Left kidney (tissue), 2 donors: ENCODE data around the gene EDN2. TPM values are rescaled to one million over a fixed set of nuclear protein-coding genes. Genes with fewer than 3 reads are reported as not detected.

Source experiments
- DNase-seq: peaks from one replicate; pipeline ENCODE4 v3.0.0-alpha.2; 2013
- polyA plus RNA-seq: library from polyadenylated mRNA; unstranded; fragments of 120-200 nt; gene quantifications from one replicate; pipeline ENCODE4 v1.2.1, GENCODE V29; 2013; ENCODE audit not compliant: insufficient read length

The EDN2 gene
- polyA plus RNA-seq, 1 donor: 2.1 TPM

DNA sequence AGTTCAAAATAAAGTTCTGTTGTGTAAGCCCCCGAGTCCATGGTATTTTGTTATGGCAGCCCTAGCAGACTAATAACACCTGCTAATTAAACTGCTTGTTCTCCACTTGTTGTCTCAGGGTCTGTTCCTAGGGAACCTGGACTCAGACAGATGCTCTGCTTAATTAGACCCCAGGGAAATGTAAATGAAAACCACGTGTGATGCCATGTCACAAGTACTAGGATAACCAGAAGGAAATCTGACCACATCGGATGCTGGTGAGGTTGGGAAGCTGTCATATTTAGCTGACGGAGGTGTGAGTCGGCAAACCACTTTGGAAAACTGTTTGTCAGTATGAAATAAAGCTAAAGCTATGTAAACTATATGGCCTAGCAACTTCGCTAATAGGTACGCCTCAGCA is 19.6 kb downstream of the EDN2 start:
- no peak for DNase-seq

DNA sequence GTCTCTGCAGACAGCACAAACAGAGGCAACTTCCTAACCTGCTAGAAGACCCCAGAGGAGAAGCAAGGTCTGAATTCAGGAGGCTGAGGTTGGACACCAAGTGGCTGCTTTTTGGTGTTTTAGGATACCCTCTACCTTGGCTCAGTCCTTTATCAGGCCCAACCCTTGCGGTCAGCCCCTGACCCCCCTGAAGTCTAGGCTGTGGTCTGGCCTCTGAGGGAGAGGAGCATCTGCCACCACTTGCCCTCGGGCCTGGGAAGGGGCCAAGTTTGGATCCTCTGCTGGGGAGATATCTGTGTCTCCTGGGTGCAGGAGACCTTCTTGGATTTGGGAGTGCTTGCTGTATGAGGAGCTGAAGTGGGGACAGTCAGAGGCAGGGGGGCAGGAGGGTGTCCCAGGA is 21.0 kb downstream of the EDN2 start:
- no peak for DNase-seq

DNA sequence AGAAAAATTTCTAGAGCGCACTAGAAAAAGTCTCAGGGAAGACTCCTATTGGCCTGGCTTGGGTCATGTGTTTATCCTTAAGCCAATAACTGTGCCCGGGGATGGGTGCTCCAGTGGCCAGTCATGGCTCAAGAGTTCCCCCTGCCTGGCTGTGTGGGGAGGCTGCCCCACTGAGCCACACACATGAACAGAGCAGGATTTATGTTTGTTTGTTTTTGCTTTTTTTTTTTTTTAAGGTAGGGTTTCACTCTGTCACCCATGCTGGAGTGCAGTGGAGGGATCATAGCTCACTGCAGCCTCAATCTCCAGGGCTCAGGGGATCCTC is 21.8 kb downstream of the EDN2 start:
- no peak for DNase-seq

DNA sequence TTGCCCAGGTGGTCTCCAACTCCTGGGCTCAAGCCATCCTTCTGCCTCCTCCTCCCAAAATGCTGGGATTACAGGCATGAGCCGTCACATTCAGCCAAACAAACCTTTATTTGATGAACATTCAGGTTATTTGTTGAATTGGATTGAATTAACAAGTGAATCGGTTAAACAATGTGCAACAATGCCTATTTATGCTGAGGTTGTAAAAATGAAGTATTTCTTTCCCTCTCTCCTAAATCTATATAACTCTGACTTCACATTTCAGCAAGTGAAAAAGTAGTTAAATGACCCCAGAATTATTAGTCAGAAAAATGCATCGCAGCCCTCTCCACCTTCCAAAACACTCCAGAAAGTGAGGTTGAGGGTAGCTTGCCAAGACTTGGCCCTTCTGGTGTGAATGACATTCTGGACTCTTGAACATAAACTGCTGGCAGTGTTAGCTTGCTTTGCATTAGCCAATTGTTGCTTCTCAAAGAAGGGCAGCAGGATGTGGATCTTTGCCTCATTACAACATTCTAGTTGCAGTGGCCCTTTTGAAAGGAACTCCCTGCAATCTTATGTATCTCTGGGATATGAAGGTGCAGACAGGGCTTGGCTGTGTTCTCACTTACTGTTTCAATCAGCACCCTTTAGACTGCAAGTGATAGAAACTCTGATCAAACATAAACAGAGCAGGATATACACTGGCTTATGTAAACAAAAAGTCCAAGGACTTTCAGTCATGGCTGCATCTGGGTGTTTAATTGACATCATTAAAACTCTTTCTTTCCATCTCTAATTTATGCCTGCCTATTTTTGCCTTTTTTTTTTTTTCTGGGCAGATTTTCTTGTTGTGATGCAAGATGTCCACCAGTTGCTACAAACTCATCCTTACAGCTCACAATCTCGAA is 22.4 kb downstream of the EDN2 start:
- DNase-seq: no peak

DNA sequence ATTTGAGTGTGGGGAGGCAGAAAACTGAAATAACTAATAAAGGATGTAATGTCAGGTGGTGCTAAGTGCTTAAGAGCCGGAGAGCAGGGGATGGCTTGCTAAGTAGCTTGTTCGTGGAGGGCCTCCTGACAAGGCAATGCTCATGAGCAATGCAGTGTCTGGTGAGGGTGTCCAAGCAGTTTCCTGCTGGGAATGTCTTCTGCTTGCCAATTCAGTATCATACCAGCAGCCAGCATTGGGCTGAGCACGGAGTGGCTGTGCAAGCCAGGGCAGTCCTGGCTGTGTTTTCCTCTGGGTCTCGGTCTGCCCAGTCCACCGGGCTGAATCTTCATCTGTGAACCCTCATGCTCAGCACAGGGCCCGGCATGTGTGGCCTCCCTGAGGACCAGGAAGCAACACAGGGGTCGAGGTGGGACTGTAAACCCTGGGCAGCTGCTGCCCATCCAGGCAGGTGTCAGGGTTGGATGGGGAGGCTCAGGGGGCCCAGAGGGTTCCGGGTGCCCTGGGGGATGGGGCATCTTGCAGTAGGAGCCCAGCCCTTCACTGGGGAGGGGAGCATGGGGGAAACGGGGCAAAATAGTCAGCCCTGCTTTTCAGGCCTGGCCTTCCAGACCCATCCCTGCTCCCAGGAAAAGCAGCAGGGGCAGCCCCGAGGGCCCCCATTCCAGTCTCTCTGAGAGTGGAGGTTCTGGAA is 27.5 kb downstream of the EDN2 start:
- no peak for DNase-seq

DNA sequence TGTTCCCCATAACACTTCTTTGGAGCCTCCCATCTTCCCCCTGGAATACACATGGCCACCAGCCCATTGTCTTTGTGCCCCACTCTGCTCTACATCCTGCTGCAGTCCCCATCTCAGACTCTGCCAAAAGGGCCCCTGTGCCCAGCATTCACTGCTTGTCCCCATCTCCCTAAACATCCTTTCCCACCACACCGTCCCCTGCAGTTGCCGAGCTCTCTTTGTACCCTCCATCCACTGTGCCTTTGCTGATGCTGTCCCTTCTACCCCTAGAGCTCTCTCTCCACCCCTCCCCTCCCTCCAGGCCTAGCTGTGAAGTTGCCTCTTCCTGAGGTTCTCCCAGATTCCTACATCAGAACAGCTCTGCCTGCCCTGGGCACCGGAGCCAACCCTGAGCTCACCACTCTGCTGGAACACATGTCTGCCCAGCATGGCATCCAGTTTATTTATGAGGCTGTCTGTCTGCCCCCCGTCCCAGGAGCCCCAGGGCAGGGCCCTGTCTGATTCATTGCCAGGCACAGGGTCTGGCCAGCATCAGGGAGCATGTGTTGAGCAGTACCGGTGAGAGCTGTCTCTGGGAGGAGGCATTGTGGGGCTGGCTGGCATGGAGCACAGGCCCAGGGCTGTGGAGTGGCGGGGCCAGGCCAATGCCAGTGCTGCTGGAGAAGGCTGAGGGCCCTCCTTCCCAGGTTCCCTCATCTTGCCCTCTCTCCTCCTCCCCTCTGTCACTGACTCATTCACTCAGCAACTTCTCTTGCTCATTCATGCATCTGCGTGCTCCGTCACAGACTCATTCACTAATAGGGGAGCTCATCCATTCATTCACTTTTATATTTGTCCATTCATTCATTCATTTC is 28.8 kb downstream of the EDN2 start:
- no peak for DNase-seq

DNA sequence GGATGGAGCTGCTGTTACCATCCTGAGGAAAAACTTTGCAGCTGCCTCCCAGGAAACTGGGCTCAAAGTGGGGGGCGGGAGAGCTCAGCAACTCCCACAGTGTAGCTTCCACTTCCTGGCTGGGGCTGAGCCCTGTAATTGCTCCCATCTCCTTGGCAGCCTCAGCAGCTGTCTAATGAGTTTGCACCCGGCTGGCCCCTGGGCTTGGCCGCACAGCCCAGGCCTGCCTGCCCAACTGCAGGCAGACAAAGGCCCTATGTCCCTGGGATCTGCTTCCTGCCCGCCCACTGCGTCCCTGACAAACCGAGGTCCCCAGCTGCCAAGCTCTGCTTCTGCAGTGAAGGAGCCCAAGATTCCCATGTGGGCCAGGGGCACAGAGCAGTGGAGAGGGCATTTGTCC is 30.1 kb downstream of the EDN2 start:
- no peak for DNase-seq

DNA sequence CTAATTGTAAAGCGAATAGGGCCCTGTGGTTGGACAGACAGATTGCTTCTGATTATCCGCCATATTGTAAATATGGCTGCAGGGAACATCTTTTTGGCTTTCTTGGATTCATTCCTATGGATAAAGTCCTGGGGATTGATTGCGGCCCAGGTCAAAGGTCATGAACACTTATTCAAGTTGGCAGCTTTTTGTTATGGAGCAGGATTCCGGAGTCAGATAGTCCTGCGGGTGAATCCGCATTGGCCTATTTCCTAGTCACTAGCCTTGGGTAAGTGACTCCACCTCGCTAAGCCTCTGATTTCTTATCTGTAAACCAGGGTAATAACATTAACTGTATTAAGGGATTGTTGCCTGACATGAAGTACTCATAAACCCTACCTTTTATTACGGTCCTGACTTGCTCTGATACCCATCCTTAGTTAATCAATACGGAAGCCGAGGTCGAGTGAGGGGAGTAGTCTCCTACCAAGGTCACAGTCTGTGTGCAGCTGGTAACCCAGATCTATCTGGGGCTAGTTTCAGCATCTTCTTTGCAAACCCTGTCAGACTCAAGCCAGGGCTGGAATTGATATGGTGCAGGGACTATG is 31.7 kb downstream of the EDN2 start:
- no peak for DNase-seq

DNA sequence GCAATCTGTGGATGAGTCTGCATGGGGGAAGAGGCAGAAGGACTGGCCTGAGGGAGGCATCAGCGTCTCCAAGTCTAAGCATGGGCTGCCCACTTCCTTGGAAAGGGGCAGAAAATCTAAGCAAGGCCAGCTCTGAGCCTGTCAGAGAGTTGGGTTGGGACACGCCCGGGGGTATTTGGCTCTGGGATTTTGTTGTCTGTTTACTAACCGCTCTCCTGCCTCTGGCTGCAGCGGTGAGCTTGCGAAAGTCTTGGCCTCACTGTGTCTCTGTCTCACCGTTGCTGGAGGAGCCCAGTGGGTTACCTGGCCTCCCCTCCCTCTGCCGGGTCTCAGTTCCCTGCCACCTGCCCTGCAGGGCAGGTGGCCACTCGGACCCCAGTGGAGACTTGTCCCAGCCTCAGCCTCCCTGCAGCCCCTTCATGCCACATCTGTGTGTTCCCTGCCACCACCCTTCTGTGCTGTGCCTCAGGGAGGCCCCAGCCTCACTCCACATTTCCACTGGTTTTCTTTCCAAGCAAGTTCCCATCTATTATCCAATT is 33.7 kb downstream of the EDN2 start:
- DNase-seq: no peak

DNA sequence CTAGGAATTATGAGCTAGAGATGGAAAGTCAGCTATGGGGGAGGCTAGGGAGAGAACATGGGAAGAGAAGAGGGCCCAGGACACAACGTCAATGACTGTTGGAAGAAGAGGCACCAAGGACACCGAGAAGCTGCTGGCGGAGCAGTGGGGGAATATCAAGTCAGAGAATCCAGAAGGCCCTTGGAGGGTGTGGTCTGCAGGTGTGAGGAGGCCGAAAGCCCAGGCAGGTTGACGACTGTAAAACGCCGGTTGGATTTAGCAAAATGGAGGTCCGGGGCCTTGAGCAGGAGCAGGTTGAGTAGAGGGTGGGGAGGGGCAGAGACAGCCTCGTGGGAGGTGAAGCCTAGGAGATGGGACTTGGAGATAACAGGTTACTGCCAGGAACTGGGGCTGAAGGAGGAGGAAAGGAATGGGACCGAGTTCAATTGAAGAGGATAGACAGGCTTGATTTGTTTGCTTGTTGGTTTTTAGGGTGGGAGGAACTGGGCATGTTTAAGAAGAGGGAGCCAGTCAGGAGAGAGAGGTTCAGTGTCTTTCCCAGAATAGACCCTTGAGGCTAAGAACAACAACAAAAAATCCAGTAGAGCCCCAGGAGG is 35.1 kb downstream of the EDN2 start:
- DNase-seq: no peak

DNA sequence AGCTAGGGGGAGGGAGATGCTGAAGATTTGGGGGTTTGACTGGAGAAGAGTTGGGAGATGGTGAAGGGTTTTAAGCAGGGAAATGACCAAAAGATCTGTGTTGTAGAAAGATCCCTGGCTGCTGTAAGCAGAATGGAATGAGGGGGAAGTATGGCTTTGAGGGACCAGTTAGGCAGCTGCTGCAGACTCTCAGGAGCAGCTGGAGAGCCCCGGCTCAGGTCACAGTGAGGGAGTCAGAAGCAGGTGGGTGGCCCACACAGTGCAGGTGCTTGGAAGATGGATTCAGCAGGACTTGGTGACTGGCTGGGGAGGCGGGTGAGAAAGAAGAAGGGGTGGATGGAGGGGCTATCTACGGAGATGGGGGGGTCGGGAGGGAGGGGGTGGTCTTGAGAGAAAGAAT is 35.7 kb downstream of the EDN2 start:
- DNase-seq: no peak

DNA sequence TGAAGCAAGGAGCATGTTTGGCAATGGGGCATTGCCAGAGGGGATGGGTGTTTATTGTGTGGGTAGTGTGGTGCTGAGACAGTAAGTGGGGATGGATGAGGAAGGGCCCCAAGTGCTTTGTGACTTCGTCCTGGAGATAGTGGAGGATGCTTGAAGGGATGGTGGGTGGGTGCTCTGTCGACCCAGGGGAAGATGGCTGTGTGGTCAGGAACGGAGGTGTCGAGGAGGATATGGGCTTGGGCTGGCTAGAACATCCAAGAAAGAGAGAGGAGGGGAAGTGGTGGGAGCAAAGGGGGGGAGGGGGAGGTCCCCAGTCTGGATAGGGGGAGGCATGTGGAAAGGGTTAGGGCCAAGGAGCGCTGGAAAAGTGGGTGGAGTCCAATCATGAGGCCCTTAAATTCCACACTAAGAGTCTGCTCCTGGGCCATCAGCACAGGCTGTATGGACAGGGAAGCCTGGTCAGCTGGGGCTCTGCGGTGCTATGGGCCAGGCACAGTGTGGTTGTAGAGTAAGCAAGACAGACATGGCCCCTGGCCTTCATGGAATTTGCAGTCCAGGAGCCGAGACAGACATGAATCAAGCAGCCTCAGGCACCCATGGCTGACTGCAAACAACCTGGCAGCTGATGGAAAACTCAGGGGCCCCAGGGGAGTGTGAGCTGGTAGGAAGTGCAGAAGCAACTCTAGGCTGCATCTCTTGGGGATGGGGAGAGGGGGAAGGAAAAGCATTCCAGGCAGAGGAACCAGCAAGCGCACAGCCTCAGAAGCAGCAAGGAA is 36.3 kb downstream of the EDN2 start:
- DNase-seq: no peak

DNA sequence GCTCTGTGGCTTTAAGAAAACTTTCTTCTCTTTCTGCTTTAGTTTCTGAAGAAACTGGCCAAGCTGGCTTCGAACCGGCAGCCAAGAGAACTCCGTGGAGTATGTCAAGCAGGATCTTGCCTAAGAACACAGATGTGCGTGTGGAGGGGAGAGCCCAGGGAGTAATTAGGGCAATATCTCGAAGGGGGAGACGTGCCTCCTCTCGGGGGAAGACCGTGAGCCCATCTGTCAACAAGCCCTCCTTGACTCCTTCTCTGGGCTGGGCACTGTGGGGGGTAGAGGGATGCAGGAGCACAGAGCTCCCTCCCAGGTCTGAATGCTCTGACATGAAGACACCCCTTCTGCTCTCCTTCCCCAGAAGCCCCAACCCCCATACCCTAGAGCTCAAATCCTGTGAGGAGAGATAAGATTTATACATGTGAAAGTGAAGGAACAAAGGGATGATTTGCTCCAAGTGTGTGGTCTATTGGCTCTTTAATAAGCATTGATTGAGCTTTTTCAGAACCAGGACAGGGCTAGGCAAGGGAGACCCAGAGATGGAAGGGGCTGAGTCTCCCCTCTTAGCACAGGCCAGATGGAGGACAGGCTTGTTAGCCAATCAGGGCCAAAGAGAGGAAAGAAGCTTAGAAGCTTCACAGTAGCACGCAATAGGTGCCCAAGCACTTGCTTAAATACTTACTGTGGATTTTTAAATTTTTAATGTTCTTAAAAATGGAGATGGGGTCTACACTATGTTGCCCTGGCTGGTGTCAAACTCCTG is 37.5 kb downstream of the EDN2 start:
- DNase-seq: no peak

DNA sequence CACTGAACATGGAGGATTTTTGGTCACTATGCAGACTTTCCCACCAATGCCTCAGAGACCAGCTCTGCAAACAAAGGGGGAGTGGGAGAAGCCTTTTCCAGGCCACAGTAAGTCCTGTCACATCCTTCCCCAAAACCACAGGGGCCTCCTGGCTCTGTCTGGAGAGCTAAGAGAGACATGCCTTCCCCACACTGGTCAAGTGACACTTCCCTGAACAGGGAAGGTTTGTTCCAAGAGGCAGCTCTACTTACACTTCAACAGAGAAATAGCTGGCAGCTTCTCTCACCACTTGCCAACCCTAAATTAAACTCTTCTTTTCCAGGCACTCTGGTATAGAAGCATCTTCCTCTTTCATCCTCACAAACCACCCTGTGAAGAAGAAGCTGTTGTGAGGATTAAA is 39.7 kb downstream of the EDN2 start:
- no peak for DNase-seq

DNA sequence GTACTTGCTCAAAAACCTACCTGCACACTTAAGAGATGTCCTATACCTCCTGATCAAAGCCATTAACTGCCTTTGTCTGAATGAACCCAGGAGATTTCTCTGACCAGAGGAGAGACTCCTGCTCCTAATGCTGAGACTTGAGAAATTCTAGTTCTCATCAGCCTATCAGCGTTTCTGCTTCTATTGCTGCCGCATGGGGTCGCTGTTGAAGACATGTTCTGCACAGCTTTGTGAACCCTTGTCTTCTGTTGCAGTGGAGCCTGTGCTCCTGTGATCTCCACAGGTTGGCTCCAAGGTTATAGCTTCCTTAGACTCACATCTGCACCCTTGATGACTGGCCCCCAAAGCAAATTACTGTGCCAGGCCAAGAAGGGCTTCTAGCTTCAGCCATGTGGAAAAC is 40.2 kb downstream of the EDN2 start:
- no peak for DNase-seq

DNA sequence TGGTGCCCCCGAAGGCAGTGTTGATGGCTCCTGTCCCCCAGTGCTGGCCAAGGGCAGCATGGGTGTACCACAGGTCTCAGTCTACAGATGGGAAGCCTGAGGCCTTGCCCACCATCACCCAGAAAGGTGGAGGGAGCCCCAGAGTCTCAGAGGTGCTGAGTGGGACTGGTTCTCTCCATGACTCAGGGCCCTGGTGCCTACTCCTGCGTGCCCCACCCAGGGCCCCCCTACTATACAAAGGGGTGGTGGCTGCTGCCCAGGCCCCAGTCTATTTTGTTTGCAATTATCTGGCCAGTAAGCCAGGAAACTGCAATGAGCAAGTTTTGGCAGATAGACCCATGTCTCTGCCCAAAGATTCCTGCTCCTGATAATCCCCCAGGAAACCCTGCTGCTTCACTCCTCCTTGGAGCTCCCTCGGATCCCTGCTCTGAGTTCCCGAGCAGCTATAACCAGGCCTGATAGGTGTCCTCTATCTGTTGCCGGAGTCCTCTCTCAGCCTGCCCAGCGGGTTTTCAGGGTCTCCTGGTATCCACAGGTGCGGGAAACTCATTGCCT is 41.7 kb downstream of the EDN2 start:
- DNase-seq: no peak

DNA sequence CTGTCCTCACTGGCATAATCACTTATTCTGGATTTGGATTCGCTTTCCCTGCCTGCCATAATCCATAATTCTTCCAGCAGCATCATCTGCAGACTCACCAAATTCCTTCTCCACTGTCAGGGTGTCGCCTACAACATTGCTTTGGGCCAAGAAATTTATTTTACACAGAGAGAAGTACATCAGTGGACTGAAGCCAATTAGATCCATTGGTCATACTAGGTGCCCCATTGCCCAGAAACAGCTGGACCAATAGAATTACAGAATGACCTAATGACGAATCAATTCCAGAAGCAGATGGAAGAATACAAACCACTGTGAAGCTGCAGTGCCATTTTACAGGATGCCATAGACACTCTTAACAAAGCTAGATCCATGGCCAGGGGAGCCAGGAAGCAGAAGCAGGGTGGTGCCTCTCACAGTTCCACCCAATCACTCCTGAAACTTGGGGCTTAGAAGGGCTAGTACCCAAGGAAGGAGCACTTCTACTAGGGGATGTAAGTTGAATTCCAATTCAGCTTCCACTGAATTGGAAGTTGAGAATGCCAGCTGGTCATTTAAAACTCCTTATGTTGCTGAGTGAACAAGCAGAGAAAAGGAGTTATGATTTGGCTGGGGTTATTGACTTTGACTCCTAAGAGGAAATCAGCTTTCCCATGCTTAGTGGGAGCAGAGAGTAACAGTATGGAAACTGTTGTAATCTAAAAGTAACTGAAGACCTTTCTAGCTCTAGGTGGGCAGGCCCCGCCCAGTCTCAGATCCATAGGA is 44.0 kb downstream of the EDN2 start:
- no peak for DNase-seq

DNA sequence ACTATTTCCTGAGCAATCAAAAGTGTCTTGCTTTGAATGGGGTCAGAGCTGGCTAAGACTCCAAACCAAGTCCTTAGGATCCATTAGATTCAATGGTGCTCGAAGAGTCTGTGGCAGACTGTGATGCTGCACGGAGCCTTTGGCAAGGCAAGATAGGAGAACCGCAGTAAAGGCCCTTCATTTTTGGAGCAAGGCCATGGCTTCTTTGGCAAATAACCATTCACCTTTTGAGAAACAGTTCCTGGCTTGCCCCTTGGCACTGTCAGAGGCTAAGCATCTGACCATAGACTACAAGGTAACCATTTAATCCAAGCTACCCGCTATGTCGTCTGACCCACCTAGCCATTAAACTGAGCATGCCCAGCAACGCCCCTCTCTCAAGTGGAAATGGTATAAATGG is 45.2 kb downstream of the EDN2 start:
- DNase-seq: no peak

DNA sequence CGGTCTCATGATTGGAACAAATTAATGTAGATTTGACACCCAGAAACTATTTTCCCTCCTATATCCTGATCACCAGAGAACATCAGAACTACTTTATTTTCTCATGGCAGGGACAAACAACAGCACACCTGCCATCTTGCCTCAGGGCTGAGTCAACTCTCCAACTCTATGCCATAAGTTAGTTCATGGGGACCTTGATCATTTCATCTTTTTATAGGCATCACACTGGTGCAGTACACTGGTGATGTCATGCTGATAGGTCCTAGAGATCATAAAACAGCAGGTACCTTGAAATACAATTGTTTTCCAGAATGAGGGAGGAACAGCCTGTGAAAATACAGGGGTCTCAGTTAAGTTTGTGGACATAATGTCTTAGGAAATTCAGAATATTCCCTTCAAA is 45.8 kb downstream of the EDN2 start:
- DNase-seq: no peak
